HepG2 (cell line): ENCODE data around the gene GRK3. TPM values are rescaled to one million over a fixed set of nuclear protein-coding genes. Genes with fewer than 3 reads are reported as not detected.
A peak's percentile ranks its signal among the peaks of the same experiment; 100 is the strongest.

Experiments used
- EP300 ChIP-seq, 3 experiments: sonication (generic) in 1 of 3; formaldehyde crosslinking in 1 of 3; IDR thresholded peaks; 2 replicates each; pipeline versions ENCODE4 v1.5.1 to v1.6.1; 2011 to 2020; ENCODE audit warnings: low read depth in 2 of 3, low read length in 2 of 3, borderline replicate concordance in 1 of 3, improper control_type of control experiment in 1 of 3, mild to moderate bottlenecking in 1 of 3, missing genetic modification reagents in 1 of 3, moderate library complexity in 1 of 3
- ESRRA ChIP-seq: sonication (generic); formaldehyde crosslinking; IDR thresholded peaks from 2 replicates; pipeline ENCODE4 v1.5.1; 2020; ENCODE audit warnings: mild to moderate bottlenecking, low read depth, missing genetic modification reagents
- FOXA1 ChIP-seq, 2 experiments: fragments of 450-650 bp in 1 of 2; sonication (generic) in 1 of 2; formaldehyde crosslinking in 1 of 2; IDR thresholded peaks; 2 replicates each; pipeline versions ENCODE4 v1.4.0 to v1.6.1; 2016 to 2020; ENCODE audit warnings: missing genetic modification reagents in 1 of 2
- IRF2 ChIP-seq: IDR thresholded peaks from 2 replicates; pipeline ENCODE4 v1.6.1; 2018; ENCODE audit warnings: missing genetic modification reagents, missing compliant biosample characterization
- KMT2B ChIP-seq: IDR thresholded peaks from 2 replicates; pipeline ENCODE4 v1.6.1; 2016; ENCODE audit warnings: missing genetic modification reagents, missing compliant biosample characterization
- MAFF ChIP-seq: IDR thresholded peaks from 2 replicates; pipeline ENCODE4 v1.6.1; 2011; ENCODE audit warnings: low read depth, low read length, improper control_type of control experiment
- NBN ChIP-seq: fragments of 450-650 bp; conservative IDR thresholded peaks from 2 replicates; pipeline ENCODE4 v1.6.1; 2017
- NR2F2 ChIP-seq: IDR thresholded peaks from 2 replicates; pipeline ENCODE4 v1.6.1; 2012; ENCODE audit warnings: low read depth, inconsistent platforms, borderline replicate concordance
- SOX5 ChIP-seq: IDR thresholded peaks from 2 replicates; pipeline ENCODE4 v1.6.1; 2016; ENCODE audit warnings: borderline replicate concordance
- ZNF350 ChIP-seq: sonication (generic); formaldehyde crosslinking; IDR thresholded peaks from 2 replicates; pipeline ENCODE4 v1.4.0; 2020; ENCODE audit warnings: mild to moderate bottlenecking, low read depth, missing genetic modification reagents, borderline replicate concordance
- polyA plus RNA-seq, 8 experiments: library from polyadenylated mRNA; depleted of rRNA in 3 of 8; stranded (reverse) in 7 of 8; unstranded in 1 of 8; fragments of >200 nt; fragmentation: Illumina TruSeq in 4 of 8; extraction: Trizol in 4 of 8; gene quantifications; 2 replicates each; pipeline versions ENCODE4 v1.2.1 to v1.2.3, GENCODE V29; 2011 to 2016; ENCODE audit warnings: low read depth in 4 of 8, missing spikeins in 1 of 8, mixed read lengths in 1 of 8; ENCODE audit not compliant: insufficient read depth in 1 of 8
- total RNA-seq, 5 experiments: library from RNA; depleted of rRNA; stranded (reverse); fragments of >200 nt; fragmentation: Illumina TruSeq; extraction: Trizol; gene quantifications; 2 replicates each; pipeline ENCODE4 v1.2.3, GENCODE V29; 2016; ENCODE audit warnings: low read depth in 1 of 5
- TF ChIP-seq, protein P1 (sequence below): IDR thresholded peaks from 2 replicates; pipeline ENCODE4 v1.6.1; 2016
- TF ChIP-seq, protein P2 (sequence below): sonication (generic); formaldehyde crosslinking; IDR thresholded peaks from 2 replicates; pipeline ENCODE4 v1.4.0; 2020; ENCODE audit warnings: missing genetic modification reagents
- TF ChIP-seq, protein P3 (sequence below): sonication (generic); formaldehyde crosslinking; IDR thresholded peaks from 2 replicates; pipeline ENCODE4 v1.4.0; 2020; ENCODE audit warnings: mild to moderate bottlenecking, missing genetic modification reagents

Gene GRK3
- total and polyA plus RNA-seq, 2 of the 13 experiments (the other 11 are each of a cell fraction or from before 2014, with no cell fraction given) = 8.5 to 16.7 TPM

DNA sequence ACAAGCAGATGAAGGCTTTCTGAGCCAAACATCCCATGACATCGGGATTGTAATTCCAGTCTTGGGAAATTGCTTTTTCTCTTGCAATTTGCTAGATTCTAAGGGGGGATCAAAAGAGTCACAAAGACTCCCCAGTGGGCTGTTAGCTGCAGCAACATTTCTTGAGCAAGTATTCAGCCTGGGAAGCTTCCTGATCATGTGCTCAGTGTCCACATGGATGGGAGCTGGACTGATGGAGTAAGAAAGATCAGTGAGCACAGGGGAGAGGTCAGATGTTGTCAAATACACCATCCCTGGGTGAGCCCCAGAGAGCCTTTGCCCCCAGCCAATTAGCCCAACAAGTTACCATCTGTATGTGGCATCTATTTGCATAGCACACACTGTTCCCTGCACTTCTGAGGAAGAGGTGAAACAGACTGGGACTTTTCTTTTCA lies 10.2 kb upstream of the GRK3 start (continued):
- TF ChIP-seq SOX5 (CRISPR knock-in tag) (0 out of 2 replicates have a peak, but pooled peaks have one; percentile 26), FOXA1 (IDR thresholded peaks at IDR 0.05) (no peak), FOXA1 (CRISPR knock-in tag; IDR thresholded peaks at IDR 0.05) (no peak), ESRRA (CRISPR knock-in tag) (no peak), EP300 (IDR thresholded peaks at IDR 0.05; ENCODE audit: low read depth in 2 of 2, low read length in 2 of 2) (peak in 1 of 2 experiments; percentile 35; a peak in 1 of 4 replicates), EP300 (CRISPR knock-in tag; IDR thresholded peaks at IDR 0.05; ENCODE audit: borderline replicate concordance) (no peak), NR2F2 (peak; percentile 61; the same call in 1 of the 2 replicates), MAFF (no peak), IRF2 (no peak), ZNF350 (CRISPR knock-in tag) (no peak), KMT2B (CRISPR knock-in tag) (no peak), NBN (no peak)
- TF ChIP-seq, protein P1, sequence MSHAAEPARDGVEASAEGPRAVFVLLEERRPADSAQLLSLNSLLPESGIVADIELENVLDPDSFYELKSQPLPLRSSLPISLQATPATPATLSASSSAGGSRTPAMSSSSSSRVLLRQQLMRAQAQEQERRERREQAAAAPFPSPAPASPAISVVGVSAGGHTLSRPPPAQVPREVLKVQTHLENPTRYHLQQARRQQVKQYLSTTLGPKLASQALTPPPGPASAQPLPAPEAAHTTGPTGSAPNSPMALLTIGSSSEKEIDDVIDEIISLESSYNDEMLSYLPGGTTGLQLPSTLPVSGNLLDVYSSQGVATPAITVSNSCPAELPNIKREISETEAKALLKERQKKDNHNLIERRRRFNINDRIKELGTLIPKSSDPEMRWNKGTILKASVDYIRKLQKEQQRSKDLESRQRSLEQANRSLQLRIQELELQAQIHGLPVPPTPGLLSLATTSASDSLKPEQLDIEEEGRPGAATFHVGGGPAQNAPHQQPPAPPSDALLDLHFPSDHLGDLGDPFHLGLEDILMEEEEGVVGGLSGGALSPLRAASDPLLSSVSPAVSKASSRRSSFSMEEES (CRISPR knock-in tag) = 0 out of 2 replicates have a peak, but pooled peaks have one; percentile 49
- TF ChIP-seq, protein P2, sequence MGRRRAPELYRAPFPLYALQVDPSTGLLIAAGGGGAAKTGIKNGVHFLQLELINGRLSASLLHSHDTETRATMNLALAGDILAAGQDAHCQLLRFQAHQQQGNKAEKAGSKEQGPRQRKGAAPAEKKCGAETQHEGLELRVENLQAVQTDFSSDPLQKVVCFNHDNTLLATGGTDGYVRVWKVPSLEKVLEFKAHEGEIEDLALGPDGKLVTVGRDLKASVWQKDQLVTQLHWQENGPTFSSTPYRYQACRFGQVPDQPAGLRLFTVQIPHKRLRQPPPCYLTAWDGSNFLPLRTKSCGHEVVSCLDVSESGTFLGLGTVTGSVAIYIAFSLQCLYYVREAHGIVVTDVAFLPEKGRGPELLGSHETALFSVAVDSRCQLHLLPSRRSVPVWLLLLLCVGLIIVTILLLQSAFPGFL (CRISPR knock-in tag) = no peak
- TF ChIP-seq, protein P3, sequence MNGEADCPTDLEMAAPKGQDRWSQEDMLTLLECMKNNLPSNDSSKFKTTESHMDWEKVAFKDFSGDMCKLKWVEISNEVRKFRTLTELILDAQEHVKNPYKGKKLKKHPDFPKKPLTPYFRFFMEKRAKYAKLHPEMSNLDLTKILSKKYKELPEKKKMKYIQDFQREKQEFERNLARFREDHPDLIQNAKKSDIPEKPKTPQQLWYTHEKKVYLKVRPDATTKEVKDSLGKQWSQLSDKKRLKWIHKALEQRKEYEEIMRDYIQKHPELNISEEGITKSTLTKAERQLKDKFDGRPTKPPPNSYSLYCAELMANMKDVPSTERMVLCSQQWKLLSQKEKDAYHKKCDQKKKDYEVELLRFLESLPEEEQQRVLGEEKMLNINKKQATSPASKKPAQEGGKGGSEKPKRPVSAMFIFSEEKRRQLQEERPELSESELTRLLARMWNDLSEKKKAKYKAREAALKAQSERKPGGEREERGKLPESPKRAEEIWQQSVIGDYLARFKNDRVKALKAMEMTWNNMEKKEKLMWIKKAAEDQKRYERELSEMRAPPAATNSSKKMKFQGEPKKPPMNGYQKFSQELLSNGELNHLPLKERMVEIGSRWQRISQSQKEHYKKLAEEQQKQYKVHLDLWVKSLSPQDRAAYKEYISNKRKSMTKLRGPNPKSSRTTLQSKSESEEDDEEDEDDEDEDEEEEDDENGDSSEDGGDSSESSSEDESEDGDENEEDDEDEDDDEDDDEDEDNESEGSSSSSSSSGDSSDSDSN (CRISPR knock-in tag) = no peak
